HG03103 (cell line): Measurements from ENCODE around the gene RHBDL1.

Experiments used
- ATAC-seq: cut with Tn5 transposase; IDR thresholded peaks from one replicate; pipeline ENCODE4 v1.9.1; 2021; ENCODE audit warnings: low read depth; ENCODE audit not compliant: unreplicated experiment

The RHBDL1 gene

GRCh38 chr16:672371-672770 is 3.1 kb upstream of the RHBDL1 start:
- ATAC-seq, result no peak

GRCh38 chr16:672851-673250 is 2.6 kb upstream of the RHBDL1 start:
- no peak for ATAC-seq

- ATAC-seq, result no peak
Measured at GRCh38 chr16:673399-673991, 2.0 kb upstream of the RHBDL1 start.

- ATAC-seq, result no peak
Measured at GRCh38 chr16:674214-674881, 1.1 kb upstream of the RHBDL1 start.

GRCh38 chr16:675884-676564 is 553 bp downstream of the RHBDL1 start:
- ATAC-seq, result no peak

- ATAC-seq, result no peak
Measured at GRCh38 chr16:676565-676902, 1.1 kb downstream of the RHBDL1 start.

- no peak for ATAC-seq
Measured at GRCh38 chr16:676913-677312, 1.4 kb downstream of the RHBDL1 start.

GRCh38 chr16:677316-678190 is 2.1 kb downstream of the RHBDL1 start:
- no peak for ATAC-seq

GRCh38 chr16:678209-678857 is 2.9 kb downstream of the RHBDL1 start:
- no peak for ATAC-seq

- no peak for ATAC-seq
Measured at GRCh38 chr16:678858-679813, 3.7 kb downstream of the RHBDL1 start.

- no peak for ATAC-seq
Measured at GRCh38 chr16:679814-680624, 4.5 kb downstream of the RHBDL1 start, which contains the start of gene STUB1. Gene STUB1, plus strand, starts transcription at chr16:680410. Its CDS starts 116 bp downstream, at chr16:680526.

GRCh38 chr16:680625-680945 is 5.1 kb downstream of the RHBDL1 start:
- no peak for ATAC-seq

- no peak for ATAC-seq
Measured at GRCh38 chr16:680967-681745, 5.7 kb downstream of the RHBDL1 start.

GRCh38 chr16:681746-682427 is 6.4 kb downstream of the RHBDL1 start:
- no peak for ATAC-seq

GRCh38 chr16:682493-683395 is 7.3 kb downstream of the RHBDL1 start:
- ATAC-seq, result no peak

GRCh38 chr16:683396-684070 is 8.1 kb downstream of the RHBDL1 start:
- no peak for ATAC-seq
